ENCODE data around the gene CPXM1. TPM values are rescaled to one million over a fixed set of nuclear protein-coding genes. Genes with fewer than 3 reads are reported as not detected.

The CPXM1 gene
- total and polyA plus RNA-seq, 4 donors: 1.5 to 29.1 (median 4.2) TPM

DNA sequence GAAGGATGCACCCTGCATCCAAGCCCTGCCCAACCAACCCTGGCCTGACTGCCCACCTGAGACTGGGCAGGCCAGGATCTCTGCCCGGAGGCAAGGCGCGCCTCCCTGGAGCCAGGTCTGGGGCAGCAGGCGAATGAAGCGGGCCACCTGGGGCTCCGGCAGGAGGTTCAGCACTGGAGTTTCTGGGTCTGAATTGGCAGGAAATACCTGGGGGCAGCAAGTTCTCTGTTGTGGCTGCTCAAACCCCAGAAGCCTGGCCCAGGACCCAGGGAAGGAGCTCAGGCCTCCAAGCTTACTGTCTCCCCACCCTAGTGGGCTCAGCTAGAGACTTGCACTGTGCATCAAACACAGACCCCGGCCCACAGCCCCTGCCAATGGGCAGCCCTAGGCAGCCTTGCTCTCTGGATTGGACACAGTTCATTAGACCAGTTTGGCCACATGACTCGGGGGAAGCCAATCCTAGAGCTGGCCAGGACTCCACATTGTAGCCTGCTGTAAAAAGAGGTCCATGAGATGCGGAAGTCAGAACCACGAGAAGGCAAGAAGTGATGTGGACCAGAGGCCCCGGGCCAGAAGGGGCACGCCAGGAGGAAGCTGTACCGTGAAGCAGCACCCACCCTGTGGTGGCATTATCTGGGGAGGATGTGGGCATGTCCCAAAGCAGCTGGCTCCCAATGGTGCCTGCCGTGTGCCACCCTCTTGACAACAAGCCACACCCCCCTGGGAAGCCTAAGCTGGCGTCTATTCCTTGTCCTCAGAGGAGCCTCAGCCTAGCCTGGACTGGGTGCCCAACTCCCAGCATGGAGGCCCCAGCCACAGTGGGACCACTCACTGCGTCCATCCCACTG is 3.1 kb downstream of the CPXM1 start:
- Histone ChIP-seq H3K27me3 (ENCODE audit: control insufficient read depth in 3 of 3, insufficient read depth in 3 of 3, low read length in 2 of 3) (peaks cover 2 to 15% (median 9%) of the 10 kb centered on the region in 3 donors), H3K27ac (ENCODE audit: low read depth in 1 of 2, low read length in 1 of 2) (no peak overlapping the region), H3K4me3 (no peak overlapping the region), H3K9ac (ENCODE audit: insufficient read depth in 1 of 2, low read length in 2 of 2) (no peak overlapping the region), H3K36me3 (ENCODE audit: control insufficient read depth in 4 of 4, insufficient read depth in 4 of 4, low read length in 4 of 4) (peaks cover 0 to 21% (median 3%) of the 10 kb centered on the region in 4 donors), H3K9me3 (ENCODE audit: control insufficient read depth in 4 of 4, insufficient read depth in 3 of 4, low read length in 3 of 4) (peaks cover 0 to 3% (median 0%) of the 10 kb centered on the region in 4 donors), H3K4me1 (ENCODE audit: control insufficient read depth in 5 of 5, insufficient read depth in 5 of 5, low read length in 5 of 5) (peaks cover 0 to 18% (median 5%) of the 10 kb centered on the region in 5 donors)
- WGBS, 2 donors: 78 to 81% methylated on average over 16 of the region's 16 CpGs
- TF ChIP-seq, protein P1, sequence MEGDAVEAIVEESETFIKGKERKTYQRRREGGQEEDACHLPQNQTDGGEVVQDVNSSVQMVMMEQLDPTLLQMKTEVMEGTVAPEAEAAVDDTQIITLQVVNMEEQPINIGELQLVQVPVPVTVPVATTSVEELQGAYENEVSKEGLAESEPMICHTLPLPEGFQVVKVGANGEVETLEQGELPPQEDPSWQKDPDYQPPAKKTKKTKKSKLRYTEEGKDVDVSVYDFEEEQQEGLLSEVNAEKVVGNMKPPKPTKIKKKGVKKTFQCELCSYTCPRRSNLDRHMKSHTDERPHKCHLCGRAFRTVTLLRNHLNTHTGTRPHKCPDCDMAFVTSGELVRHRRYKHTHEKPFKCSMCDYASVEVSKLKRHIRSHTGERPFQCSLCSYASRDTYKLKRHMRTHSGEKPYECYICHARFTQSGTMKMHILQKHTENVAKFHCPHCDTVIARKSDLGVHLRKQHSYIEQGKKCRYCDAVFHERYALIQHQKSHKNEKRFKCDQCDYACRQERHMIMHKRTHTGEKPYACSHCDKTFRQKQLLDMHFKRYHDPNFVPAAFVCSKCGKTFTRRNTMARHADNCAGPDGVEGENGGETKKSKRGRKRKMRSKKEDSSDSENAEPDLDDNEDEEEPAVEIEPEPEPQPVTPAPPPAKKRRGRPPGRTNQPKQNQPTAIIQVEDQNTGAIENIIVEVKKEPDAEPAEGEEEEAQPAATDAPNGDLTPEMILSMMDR (IDR thresholded peaks at IDR 0.05; ENCODE audit: control extremely low read depth, extremely low read depth): no peak
- no peak for ATAC-seq (ENCODE audit: insufficient read depth, low FRiP score)
- DNase-seq: no peak

DNA sequence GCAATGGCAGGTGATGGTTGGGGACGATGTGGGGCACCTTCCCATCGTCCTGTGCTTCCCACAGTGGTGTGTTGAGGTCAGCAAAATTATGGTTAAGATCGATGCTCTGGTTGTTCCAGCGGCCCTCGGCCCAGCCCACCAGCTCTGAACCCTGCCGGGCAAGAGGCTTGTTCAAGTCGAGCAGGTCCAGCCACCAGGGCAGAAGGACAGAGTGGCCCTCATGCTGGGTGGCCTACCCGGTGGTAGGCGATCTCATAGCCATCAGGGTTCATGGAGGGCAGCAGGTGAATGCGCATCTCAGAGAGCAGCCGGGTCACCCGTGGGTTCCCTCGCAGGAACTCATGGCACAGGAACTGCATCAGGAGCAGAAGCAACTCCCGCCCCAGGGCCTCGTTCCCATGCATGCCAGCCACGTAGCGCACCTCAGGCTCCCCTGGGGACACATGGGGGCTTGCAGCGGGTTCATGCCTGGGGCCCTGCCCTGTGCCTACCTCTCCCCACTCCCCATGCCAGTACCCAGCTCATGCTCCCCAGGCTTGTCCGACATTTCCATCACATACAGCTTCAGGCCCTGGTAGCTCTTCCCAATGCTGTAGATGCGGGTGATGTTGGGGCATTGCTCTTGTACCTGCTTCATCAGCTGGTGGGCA is 4.3 kb downstream of the CPXM1 start:
- no peak overlapping the region for H3K9ac ChIP-seq (ENCODE audit: insufficient read depth in 1 of 2, low read length in 2 of 2)
- no peak for ATAC-seq (ENCODE audit: insufficient read depth, low FRiP score)
- no peak overlapping the region for H3K27ac ChIP-seq (ENCODE audit: low read depth in 1 of 2, low read length in 1 of 2)
- H3K4me1 ChIP-seq (ENCODE audit: control insufficient read depth in 5 of 5, insufficient read depth in 5 of 5, low read length in 5 of 5): peaks cover 0 to 16% (median 5%) of the 10 kb centered on the region in 5 donors
- no peak overlapping the region for H3K4me3 ChIP-seq
- DNase-seq: no peak
- 94 to 97% methylated on average over 19 to 20 of the region's 20 CpGs for WGBS, 2 donors
- H3K27me3 ChIP-seq (ENCODE audit: control insufficient read depth in 3 of 3, insufficient read depth in 3 of 3, low read length in 2 of 3): peaks cover 0 to 9% (median 8%) of the 10 kb centered on the region in 3 donors
- H3K9me3 ChIP-seq (ENCODE audit: control insufficient read depth in 4 of 4, insufficient read depth in 3 of 4, low read length in 3 of 4): peaks cover 0 to 3% (median 0%) of the 10 kb centered on the region in 4 donors
- TF ChIP-seq, protein P1 (IDR thresholded peaks at IDR 0.05; ENCODE audit: control extremely low read depth, extremely low read depth): no peak
- peaks cover 0 to 21% (median 3%) of the 10 kb centered on the region in 4 donors for H3K36me3 ChIP-seq (ENCODE audit: control insufficient read depth in 4 of 4, insufficient read depth in 4 of 4, low read length in 4 of 4)

DNA sequence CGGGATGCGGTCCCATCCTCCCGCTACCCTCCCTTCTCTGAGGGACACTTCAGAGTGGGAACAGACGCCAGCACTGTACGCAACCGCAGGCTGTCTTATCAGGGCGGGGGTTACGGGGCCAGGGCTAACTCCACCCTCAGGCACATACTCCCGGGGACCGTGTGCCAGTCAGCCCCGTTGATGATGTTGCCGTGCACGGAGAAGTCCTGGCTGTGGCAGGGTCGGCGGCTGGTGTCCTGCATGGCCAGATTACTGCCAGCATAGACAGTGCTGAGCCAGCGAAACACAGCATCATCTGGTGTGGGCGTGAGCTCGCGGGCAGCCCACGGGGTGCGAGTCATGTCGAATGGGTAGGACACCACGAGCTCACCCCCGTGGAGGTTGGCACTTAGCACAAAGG is 5.0 kb downstream of the CPXM1 start:
- ATAC-seq (ENCODE audit: insufficient read depth, low FRiP score) (no peak), DNase-seq (no peak)
- H3K4me1 ChIP-seq (ENCODE audit: control insufficient read depth in 5 of 5, insufficient read depth in 5 of 5, low read length in 5 of 5): peaks cover 0 to 11% (median 5%) of the 10 kb centered on the region in 5 donors
- peaks cover 0 to 6% (median 4%) of the 10 kb centered on the region in 3 donors for H3K27me3 ChIP-seq (ENCODE audit: control insufficient read depth in 3 of 3, insufficient read depth in 3 of 3, low read length in 2 of 3)
- H3K4me3 ChIP-seq: no peak overlapping the region
- H3K27ac ChIP-seq (ENCODE audit: low read depth in 1 of 2, low read length in 1 of 2): no peak overlapping the region
- peaks cover 0 to 3% (median 0%) of the 10 kb centered on the region in 4 donors for H3K9me3 ChIP-seq (ENCODE audit: control insufficient read depth in 4 of 4, insufficient read depth in 3 of 4, low read length in 3 of 4)
- WGBS, 2 donors: 84 to 93% methylated on average over 24 of the region's 24 CpGs
- TF ChIP-seq, protein P1 (IDR thresholded peaks at IDR 0.05; ENCODE audit: control extremely low read depth, extremely low read depth): no peak
- H3K9ac ChIP-seq (ENCODE audit: insufficient read depth in 1 of 2, low read length in 2 of 2): no peak overlapping the region
- H3K36me3 ChIP-seq (ENCODE audit: control insufficient read depth in 4 of 4, insufficient read depth in 4 of 4, low read length in 4 of 4): peaks cover 0 to 21% (median 3%) of the 10 kb centered on the region in 4 donors

Measured in lung (tissue), 12 donors.